Hematopoietic multipotent progenitor cell treated with erythropoietin and hydrocortisone succinate and interleukin-3 and kit ligand, for 4 days (in vitro differentiated cells): ENCODE results near the gene CAPZA1.

Experiments used
- DNase-seq: peaks from one replicate; pipeline ENCODE4 v3.0.0-alpha.2; 2015

Gene CAPZA1

DNA sequence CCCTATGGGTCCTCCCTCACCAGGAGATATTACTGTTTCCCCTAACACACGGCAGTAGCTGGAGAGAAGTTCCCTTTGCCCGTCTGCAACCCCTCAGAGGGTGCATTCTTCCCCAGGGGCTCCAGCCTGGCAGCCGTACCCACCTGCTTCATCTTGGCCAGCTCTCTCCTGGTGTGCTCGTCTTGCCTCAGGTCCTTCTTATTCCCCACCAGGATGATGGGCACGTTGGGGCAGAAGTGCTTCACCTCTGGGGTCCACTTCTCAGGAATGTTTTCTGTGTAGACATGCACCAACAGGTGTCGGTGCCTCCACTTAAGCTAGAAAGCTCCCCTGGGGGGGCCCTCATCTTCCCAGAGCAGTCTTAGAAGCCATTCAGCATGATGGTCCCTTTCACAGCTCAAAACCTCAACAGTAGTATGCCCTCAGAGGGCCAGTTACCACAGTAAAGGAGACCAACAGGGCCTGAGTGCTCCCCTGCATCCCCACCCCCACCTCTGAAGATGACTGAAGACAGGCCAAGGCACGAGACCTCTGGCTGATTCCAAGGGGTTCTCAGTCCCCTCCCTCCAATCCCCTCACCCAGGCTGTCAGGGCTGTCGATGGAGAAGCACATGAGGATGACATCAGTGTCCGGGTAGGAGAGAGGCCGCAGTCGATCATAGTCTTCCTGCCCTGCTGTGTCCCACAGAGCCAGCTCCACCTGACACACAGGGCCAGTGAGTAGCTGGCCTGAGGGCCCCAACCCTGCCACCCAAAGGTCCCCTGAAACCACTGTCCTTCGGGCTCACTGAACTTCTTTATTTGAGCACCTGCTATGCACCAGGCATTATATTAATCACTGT lies 83.0 kb downstream of the CAPZA1 start:
- no peak for DNase-seq

DNA sequence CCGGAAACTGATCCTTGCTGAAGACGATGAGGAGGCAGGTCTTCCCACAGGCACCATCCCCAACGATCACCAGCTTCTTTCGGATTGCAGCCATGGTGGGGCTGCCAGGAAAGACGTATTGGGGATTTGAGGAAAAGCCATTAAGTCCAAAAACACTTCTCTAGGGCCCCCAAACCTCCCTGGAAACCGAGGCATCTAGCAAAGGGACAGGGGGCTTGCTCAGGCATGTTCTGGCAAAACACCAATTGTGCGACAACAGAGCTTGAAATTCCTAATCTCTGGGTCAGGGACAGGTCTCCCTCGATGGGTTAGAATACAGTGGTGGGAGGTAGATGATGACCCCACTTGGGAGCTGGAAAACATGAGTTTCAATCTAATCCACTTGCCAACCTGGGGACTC lies 84.1 kb downstream of the CAPZA1 start:
- no peak for DNase-seq

DNA sequence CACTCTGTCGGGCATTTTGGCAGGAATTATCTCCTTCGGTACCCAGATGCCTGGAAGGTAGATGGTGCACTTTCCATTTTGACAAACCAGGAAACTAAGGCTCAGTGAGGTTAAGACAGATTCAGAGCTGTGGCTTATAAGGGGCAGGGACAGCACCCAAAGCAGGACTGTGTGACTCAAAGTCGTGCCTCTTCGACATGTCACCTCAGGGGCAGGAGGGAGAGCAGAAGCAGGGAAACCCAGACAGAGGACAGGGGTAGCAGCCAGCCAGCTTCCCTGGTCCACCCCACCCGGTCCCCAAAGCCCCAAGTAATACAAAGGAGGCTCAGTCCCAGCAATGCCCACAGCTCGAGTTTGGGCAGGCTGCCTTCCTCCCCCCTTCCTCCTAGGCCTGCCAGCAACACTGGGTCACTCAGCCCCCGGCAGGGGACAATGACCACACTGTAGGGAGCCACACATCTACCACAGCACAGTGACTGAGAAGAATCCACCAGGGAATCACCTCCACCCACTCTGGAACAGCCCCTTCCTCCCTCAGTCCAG lies 84.8 kb downstream of the CAPZA1 start:
- DNase-seq, result no peak

DNA sequence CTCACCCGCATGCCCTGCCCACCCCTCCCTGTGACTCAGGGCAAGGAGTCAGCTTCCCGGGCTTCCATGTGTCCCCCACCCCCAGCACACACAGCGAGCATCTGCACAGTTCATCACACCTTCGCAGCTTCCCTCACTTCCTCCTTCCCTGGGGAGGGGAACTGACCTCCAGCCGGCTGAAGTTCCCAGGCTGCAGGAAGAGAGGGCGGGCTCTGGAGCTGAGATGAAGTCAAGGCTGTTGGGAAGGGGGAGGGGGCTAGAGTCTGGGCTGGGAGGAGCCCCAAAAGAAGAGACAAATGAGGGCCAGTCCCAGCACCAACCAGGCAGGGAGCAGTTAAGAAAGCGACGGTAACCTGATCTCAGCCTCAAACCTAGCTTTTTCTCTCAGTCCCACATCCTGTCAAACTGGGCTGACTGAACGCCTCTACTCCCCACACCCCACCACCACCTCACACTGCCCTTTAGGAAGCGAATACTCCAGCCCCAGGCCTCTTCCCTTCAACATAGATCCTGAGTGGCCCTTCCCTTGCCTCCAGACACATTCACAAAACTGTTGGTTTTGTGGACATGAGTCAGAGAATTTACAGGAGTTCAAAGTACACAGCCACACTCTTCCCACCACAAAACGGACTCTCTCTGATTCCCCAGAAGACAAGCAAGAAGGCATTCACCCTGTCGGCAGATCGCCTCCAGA lies 85.4 kb downstream of the CAPZA1 start:
- DNase-seq, result peak; percentile 88

DNA sequence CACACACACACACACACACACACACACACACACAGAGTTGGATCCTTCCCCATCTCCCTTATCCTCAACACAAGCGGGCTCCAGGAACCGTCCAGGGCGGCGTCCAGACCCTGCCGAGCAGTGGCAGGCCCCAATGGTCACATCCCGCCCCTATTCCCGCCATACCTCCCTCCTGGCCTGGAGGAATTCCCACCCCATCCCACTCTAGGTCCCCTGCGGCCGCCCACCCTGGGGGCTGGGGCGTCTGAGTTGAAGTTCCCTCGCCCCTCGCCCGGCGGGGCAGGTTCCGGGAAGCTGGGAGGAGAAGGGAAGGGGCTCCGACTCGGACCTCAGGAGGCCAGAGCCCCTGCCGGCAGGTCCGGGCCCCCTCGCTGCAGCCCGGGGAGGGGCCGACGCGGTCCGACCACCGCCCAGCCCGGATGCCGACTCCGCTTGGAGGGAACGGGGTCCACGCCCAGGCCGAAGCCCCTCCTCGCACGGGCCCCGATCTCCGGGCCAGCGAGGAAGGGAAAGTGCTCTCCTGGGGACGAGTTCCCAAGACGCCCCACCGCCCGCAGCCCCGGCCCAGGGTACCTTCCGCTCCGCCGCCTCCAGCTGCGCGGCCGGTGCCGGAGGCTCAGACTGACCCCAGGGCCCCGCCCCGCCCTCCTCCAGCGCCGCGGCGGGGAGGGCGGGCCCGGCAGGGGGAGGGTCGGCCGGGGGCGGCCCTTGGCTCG lies 87.0 kb downstream of the CAPZA1 start, which contains the start of gene RHOC:
TSS of gene RHOC (minus strand) at position 623 of the 716 bp plus-strand sequence. CDS start 3,328 bp downstream, outside the sequence.
- peak; percentile 75 for DNase-seq

DNA sequence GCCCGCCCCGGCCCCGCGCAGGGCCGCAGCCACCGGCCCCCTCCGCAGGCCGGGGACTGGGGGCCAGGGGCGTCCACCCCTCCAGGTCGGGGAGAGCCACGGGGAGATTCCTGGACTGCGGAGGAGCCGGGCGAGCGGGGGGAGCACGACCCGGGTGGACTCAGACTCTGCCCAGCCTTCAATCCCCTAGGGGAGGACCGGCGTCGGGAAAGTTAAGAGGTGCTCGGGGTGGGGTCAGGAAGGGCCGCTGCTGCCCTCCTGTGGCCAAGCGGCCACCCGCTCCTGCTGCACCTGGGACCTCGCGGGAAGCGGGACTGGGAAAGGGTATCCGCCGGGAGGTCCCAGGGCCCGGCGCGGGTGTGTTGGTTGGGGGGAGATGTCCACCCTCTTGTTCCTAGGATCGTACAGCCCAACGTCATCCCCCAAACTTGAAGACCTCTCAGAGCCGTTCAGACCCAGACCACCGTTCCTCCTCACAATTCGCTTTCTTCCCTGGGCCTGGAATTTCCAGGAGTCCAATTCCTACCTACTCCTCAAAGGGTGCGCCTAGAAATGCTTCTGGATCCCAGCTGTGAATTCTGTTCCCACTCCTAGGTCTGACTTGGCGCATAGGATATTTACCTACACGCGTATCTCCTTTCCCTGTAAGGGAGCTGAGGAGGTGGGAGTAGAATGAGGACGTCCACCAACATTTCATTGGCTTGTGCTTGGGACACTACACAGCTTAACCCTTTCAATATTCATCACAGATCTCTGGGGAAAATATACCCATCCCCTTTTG lies 87.8 kb downstream of the CAPZA1 start:
- DNase-seq, result peak; percentile 91

DNA sequence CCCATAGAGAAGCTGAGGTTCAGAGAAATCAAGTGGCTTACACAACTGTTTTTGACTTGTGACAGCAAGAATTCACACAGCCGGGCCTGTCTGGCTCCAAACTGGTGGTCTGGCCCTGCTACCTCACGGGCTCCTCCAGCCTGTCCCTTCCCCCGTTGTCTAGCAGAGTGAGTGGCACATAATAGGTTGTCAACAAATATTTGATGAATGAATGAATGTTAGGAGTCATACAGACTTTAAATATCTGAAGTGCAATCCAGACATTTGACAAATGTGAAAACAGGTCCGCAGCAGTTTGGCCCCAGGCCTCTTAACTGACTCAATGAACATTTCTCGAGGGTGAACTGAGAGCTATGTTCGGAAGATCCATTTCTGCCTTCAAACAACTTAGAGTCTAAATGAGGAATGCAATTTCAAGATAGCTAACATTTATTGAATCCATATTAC lies 88.4 kb downstream of the CAPZA1 start:
- DNase-seq, result no peak

DNA sequence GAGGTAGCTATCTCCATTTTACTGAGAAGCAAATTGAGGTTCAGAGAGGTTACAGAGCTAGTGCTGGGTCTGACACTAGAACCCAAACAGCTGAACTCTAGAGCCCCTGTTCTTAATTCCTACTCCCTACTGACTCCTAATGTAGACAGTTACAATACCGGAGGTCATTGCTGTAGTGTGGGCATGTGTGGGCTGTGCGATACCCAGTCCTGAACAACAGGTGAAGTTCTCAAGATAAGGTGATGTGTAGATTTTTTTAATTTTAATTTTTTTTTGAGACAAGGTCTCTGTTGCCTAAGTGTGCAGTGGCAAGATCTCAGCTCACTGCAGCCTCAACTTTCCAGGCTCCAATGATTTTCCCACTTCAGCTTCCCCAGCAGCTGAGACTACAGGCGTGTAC lies 88.9 kb downstream of the CAPZA1 start:
- no peak for DNase-seq

DNA sequence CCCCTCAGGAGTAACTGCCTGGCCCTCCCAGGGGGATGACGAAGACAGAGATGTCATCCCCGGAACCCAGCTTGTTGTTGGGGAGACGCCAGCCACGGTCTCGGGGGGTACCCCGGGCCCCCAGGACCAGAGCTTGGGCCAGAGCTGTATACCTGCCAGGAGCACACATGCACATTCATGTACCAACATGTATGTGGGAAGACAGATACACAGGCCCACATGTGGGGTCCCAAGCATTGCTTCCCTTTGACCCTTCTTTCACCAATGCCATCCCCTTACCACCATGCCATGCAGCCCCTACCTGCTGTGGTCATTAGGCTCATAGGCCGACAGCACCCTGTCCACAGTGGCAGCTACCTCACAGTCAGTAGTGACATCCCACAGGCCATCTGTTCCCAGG lies 90.5 kb downstream of the CAPZA1 start:
- no peak for DNase-seq

DNA sequence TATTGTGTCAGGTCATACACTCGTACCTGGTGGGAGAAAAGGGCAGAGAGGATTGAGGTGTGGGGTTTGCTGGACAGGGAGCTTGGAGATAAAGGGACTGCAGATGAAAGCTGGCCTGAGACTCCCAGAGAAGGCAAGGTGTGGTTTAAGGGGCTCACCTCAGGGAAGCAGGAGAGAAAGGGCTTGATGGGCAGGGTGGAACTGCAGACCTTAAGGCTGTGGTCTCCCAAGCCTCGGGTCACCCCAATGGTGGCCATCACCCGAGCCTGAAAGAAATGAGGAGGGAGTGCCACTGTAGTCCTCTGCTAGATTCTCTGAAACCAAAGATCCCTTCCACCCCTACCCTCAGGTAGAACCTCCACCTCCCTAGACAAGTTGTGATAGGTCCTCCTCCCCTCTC lies 91.0 kb downstream of the CAPZA1 start:
- DNase-seq, result no peak

DNA sequence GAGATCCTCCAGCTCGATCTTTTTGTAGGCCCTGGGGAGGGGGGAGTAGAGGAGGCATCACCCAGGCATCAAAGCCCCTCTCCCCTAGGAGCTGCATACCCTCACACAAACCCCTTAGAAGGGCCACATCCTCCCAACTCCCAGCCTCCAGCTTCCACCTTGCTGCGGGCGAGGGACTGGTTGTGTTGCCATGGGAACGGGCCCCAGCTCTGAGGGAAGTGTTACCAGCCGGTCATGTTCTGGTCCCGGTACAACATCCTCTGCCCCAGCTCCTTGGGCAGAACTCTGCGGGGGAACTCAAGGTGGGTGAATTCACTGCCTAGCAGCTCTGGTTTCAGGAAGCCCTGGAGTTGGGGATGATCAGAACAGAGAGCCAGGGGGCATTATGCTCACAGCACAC lies 91.4 kb downstream of the CAPZA1 start:
- DNase-seq, result no peak

DNA sequence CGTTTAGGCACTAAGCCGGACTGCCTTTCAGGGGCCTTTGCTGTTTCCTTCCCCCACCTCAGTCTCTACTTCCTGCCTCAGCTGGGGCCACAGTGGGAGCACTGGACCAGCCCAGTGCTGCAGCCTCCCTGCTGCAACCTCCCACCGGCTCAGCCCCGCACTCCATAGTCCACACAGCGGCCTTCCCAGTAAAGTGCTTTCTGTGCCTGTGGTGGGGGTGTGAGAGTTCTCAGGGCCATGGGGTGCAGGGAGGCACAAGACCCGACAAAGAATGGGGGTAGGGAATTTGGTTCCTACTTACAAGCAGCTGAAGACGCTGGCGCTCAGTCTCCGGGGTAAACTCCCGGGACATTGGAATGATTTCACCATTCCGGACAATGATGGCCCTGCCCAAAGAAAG lies 92.0 kb downstream of the CAPZA1 start:
- no peak for DNase-seq

DNA sequence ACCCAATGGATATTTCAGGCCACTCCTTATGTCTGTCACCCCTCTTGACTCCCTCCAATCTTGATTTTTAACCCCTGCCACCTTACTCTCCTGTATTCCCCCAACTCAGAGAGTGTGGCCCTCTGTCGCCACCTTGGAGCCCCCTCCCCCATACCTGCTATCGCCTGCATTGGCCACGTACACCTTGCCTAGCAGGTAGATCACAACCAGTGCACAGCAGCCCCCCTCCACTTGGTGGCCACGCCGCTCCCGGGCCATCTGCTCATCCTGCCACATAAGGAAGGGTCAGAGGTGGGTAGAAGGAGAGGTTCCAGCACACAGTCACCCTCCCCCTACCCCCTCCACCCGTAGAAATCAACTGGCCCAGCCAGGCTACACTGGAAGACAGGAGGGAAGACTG lies 92.6 kb downstream of the CAPZA1 start:
- DNase-seq, result no peak

DNA sequence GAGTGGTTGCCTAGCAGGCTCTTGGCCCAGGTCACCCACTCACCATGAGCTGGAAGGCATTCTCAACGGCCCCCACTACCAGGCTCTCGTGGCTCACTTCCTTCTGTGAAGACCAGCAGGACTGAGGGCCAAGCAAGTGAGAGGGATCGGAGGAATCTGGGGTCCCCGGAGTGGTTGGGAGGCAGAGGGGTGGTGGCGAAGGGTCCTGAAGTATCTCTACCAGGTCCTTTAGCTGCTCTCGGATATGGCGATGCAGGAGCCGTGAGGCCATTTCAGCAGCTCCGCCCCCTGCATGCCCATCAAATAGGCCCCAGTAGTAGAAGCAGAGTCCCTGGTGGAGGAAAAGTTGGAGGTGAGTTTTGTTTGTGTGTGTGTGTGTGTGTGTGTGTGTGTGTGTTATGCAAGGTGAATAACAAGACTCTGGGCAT lies 93.1 kb downstream of the CAPZA1 start:
- no peak for DNase-seq

DNA sequence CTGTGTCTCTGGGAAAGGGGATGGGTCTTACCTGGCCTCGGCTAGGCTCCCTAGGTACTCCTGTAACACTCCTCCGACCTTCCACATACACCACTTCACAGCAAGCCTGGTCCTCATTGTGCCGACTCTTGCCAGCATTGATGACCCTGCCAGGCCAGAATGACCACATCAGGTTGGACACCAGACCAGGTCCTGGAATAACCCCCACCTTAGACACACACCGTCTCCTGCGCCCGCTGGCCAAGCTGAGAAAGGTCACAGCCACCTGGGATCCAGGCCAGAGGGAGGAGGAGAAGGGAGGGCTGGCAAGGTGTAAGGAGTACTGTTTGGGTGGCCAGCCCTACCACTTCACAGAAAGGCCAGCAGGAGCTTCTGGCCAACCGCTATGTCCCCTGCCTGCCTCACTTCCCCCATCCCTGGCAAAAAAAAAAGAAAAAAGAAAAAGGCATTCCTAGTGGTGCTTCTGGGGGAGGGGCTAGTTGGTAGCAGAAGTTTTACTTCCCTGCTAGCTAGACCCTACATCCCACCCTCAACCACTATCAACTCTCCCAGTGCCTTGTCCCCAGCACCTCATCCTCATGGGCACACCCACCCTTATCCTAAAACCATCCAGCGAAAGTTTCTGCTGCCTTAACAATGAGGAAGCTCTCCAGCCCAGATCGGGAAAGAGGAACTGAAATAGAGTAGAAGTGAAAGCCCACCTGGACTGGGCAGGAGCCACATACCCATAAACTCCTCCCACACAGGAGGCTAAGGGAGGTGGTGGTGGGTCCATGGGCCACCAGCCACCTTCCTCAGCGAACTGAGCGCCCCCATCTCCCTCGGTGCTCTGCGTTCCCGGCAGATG lies 94.1 kb downstream of the CAPZA1 start:
- peak; percentile 61 for DNase-seq

DNA sequence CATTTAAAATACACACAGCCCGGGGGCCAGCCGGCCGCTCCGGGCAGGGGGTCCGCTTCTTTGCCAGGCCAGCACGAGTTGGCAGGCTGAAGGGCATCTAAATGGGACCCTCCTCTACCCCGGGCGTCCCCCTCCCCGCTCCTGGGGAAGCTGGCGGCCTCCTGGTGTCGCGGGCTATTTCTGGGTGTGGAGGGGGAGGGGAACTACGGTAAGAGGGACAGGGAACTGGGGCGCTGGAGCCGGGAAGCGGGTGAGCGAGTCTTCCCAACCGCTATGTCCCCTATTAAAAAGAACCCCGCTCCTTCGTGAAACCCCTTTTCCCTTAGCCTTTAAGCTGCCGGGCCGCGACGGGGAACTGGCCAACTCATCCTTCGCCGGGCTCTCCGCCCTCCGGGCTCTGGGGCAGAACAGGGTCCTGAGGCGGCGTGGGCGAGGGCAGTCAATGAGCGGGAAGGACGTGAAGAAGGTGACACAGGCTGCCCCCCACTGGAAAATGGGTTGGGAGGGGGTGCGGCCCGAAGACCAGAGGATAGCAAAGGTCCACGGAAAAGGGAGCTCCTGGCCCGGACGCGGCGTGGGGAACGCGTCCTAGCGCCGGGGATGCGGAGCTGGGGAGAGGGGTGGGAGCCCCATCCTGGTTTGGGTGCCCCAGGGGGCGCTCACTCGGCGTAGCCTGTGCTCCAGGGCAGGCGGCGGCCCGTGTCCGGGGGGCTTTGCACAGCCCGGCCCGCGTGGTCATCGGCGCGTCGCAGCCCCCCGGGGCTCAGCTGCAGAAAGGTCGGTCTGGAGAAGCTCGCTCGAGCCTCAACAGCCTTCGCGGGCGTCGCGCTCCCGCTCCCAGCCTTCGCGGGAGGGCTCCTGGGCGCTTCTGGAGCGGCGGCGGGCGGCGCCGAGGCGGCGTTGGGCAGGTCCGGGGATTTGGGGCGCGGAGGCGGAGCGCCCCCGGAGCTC lies 95.0 kb downstream of the CAPZA1 start:
- DNase-seq, result no peak

DNA sequence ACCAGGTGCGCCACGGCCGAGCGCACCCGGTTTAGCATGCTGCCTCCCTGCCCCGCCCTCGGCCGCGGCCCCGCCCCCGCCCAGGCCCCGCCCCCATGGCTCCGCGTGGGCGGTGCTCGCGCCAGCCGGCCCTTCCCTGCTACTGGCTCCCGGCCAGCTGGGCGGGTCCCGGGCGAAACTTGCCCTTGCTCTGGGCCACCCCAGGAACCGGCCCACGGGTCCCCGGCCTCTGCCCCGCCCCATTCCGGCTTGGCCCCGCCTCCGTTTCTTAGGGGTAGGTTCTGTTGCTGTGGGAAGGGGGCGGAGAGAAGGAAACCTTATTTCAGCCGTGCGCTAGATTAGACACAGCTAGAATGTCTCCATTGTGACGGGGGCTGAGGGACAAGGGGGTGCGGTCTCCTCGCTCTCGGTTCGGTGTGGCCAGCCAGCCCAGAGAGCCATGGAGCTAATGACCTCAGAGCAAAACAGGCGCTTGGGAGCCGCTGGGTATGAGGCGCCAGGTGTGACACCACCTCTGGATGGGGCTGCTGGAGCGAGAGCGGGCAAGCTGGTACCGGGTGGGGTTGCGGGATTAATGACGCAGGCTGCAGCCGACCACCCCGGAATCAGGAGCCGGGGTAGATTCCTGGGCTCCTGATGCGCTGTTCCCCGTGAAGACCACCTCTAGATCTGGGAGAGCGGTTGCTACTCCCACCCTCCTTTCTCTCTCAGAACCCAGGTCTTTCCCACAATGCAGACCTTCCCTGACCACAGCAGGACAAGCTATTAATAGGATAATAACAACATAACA lies 95.8 kb downstream of the CAPZA1 start, which contains the start of gene PPM1J:
TSS of gene PPM1J (minus strand) at position 69 of the 790 bp plus-strand sequence. CDS start at position 38, 31 bp downstream.
- peak; percentile 98 for DNase-seq

DNA sequence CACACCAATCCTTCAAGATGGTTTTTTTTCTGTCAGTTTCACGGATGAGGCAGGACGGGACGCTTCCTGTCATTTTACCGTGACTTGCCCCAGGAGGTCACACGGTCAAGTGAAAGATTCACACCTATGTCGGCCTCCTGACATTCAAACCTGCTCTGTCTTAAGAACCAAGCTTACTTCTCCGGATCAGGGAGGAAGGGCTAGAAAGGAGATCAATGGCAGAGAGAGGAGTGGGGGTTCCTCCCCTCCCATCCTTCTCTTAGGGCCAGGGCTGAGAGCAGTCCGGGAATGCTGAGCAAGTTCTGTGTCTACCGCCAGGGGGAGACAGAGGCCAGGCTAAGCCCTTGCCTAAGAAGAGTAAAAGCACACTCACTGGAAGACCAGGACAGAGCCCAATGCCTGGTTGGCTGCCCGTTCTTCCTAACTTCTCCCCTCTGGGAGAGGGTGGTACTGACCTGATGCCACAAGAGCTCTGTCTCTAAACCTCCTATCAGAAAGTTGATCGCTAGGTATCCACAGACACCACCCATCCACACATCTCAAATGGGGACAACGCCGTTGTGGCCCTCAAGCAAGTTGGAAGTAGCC lies 96.6 kb downstream of the CAPZA1 start:
- peak; percentile 91 for DNase-seq
